Lung (tissue), 12 donors: ENCODE results near the gene NCOA5. TPM values are rescaled to one million over a fixed set of nuclear protein-coding genes. Genes with fewer than 3 reads are reported as not detected.

Experiments used
- ATAC-seq: fragments of 200-7000 bp; cut with Tn5 transposase; one replicate; pipeline ENCODE4 v1.9.1; 2020; ENCODE audit warnings: moderate number of reproducible peaks; ENCODE audit not compliant: insufficient read depth, low FRiP score
- DNase-seq, 3 donors: peaks; one replicate each; pipeline ENCODE4 v3.0.0-alpha.2; 2013 to 2017
- H3K27ac ChIP-seq, 2 donors: one replicate each; pipeline ENCODE4 v1.5.1; 2013; ENCODE audit warnings: mild to moderate bottlenecking in 2 of 2, moderate library complexity in 2 of 2, control low read depth in 1 of 2, inconsistent platforms in 1 of 2, low read depth in 1 of 2, low read length in 1 of 2
- H3K27me3 ChIP-seq, 3 donors: one replicate each; pipeline ENCODE4 v1.5.1; 2013; ENCODE audit warnings: low read length in 2 of 3; ENCODE audit not compliant: control insufficient read depth in 3 of 3, insufficient read depth in 3 of 3
- H3K36me3 ChIP-seq, 4 donors: one replicate each; pipeline ENCODE4 v1.5.1; 2013; ENCODE audit warnings: low read length in 4 of 4, mild to moderate bottlenecking in 1 of 4, moderate library complexity in 1 of 4; ENCODE audit not compliant: control insufficient read depth in 4 of 4, insufficient read depth in 4 of 4
- H3K4me1 ChIP-seq, 5 donors: one replicate each; pipeline ENCODE4 v1.5.1; 2013; ENCODE audit warnings: low read length in 5 of 5, mild to moderate bottlenecking in 2 of 5, moderate library complexity in 1 of 5; ENCODE audit not compliant: control insufficient read depth in 5 of 5, insufficient read depth in 5 of 5
- H3K4me3 ChIP-seq: one replicate; pipeline ENCODE4 v1.5.1; 2013; ENCODE audit warnings: mild to moderate bottlenecking, control low read depth, moderate library complexity
- H3K9ac ChIP-seq, 2 donors: one replicate each; pipeline ENCODE4 v1.5.1; 2013; ENCODE audit warnings: low read length in 2 of 2, control low read depth in 1 of 2; ENCODE audit not compliant: insufficient read depth in 1 of 2
- H3K9me3 ChIP-seq, 4 donors: one replicate each; pipeline ENCODE4 v1.5.1; 2013; ENCODE audit warnings: low read length in 3 of 4, mild to moderate bottlenecking in 1 of 4, moderate library complexity in 1 of 4; ENCODE audit not compliant: control insufficient read depth in 4 of 4, insufficient read depth in 3 of 4
- WGBS, 2 donors: extraction: QIAGEN DNeasy Blood & Tissue Kit; methylation state at CpG; one replicate each; pipeline ENCODE4 v1.1.7; 2013; 5-methylcytosine and 5-hydroxymethylcytosine counted together
- polyA plus RNA-seq, 2 donors: library from polyadenylated mRNA; stranded (reverse); fragments of 200-250 nt; gene quantifications; one replicate each; pipeline ENCODE4 v1.2.1, GENCODE V29; 2013
- total RNA-seq, 2 donors: library from RNA; depleted of rRNA in 1 of 2; stranded (reverse); fragments of >200 nt in 1 of 2; gene quantifications; one replicate each; pipeline ENCODE4 v1.2.1, GENCODE V29; 2014 to 2021
- TF ChIP-seq, protein P1 (sequence below): IDR thresholded peaks from 2 replicates; pipeline ENCODE4 v1.5.1; 2012; ENCODE audit warnings: mild to moderate bottlenecking; ENCODE audit errors: control extremely low read depth, extremely low read depth
- donor health status: control.
- donor health status: control.
- donor health status: Bipolar disorder and iron deficiency.
- donor health status: healthy.
- donor health status: DM: yes; HTN: yes; CAD: no.

The NCOA5 gene
- total and polyA plus RNA-seq, 4 donors = 11.1 to 24.2 (median 15.1) TPM

GRCh38 chr20:46025376-46025783 lies 64.4 kb downstream of the NCOA5 start:
- ATAC-seq (no peak), DNase-seq (no peak)
- no peak overlapping the region for H3K4me3 ChIP-seq
- no peak overlapping the region for H3K27ac ChIP-seq
- peaks cover 0 to 5% (median 0%) of the 10 kb centered on the region in 4 donors for H3K9me3 ChIP-seq
- H3K27me3 ChIP-seq = peaks cover 12 to 42% (median 19%) of the 10 kb centered on the region in 3 donors
- H3K4me1 ChIP-seq = peaks cover 0 to 3% (median 0%) of the 10 kb centered on the region in 5 donors
- TF ChIP-seq, protein P1, sequence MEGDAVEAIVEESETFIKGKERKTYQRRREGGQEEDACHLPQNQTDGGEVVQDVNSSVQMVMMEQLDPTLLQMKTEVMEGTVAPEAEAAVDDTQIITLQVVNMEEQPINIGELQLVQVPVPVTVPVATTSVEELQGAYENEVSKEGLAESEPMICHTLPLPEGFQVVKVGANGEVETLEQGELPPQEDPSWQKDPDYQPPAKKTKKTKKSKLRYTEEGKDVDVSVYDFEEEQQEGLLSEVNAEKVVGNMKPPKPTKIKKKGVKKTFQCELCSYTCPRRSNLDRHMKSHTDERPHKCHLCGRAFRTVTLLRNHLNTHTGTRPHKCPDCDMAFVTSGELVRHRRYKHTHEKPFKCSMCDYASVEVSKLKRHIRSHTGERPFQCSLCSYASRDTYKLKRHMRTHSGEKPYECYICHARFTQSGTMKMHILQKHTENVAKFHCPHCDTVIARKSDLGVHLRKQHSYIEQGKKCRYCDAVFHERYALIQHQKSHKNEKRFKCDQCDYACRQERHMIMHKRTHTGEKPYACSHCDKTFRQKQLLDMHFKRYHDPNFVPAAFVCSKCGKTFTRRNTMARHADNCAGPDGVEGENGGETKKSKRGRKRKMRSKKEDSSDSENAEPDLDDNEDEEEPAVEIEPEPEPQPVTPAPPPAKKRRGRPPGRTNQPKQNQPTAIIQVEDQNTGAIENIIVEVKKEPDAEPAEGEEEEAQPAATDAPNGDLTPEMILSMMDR = no peak
- H3K36me3 ChIP-seq = no peaks in the 10 kb centered on the region
- no peak overlapping the region for H3K9ac ChIP-seq
- 63 to 68% methylated on average over 10 of the region's 10 CpGs for WGBS, 2 donors

- H3K36me3 ChIP-seq = no peaks in the 10 kb centered on the region
- H3K4me1 ChIP-seq = peaks cover 0 to 3% (median 0%) of the 10 kb centered on the region in 5 donors
- peaks cover 9 to 35% (median 17%) of the 10 kb centered on the region in 3 donors for H3K27me3 ChIP-seq
- H3K9ac ChIP-seq = no peak overlapping the region
- peaks cover 0 to 3% (median 0%) of the 10 kb centered on the region in 4 donors for H3K9me3 ChIP-seq
- no peak for ATAC-seq
- H3K27ac ChIP-seq = no peak overlapping the region
- 68 to 78% methylated on average over 4 of the region's 4 CpGs for WGBS, 2 donors
- no peak overlapping the region for H3K4me3 ChIP-seq
- TF ChIP-seq, protein P1 = no peak
- no peak for DNase-seq
Measured at GRCh38 chr20:46023999-46024398, 65.8 kb downstream of the NCOA5 start.

DNA sequence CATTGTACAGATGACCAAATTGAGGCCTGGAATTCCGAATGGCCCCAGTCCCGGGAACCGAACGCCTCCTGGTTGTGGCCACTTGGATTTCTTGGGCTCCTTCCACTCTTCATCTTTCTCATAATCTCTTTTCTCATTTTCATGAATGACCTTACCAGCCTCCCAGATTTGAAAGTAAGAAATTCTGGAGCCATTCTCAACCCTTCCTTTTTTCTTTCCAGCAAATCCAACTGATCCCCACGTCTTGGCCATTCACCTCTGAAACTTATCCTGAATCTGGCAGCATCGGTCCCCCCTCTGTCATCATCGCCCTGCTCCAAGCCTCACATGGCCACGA lies 66.6 kb downstream of the NCOA5 start:
- DNase-seq = no peak
- 35 to 36% methylated on average over 8 of the region's 8 CpGs for WGBS, 2 donors
- Histone ChIP-seq H3K4me1 (peaks cover 0 to 3% (median 0%) of the 10 kb centered on the region in 5 donors), H3K36me3 (no peaks in the 10 kb centered on the region), H3K4me3 (no peak overlapping the region), H3K9ac (no peak overlapping the region), H3K9me3 (peaks cover 0 to 3% (median 0%) of the 10 kb centered on the region in 4 donors), H3K27ac (no peak overlapping the region), H3K27me3 (peaks cover 8 to 34% (median 12%) of the 10 kb centered on the region in 3 donors)
- ATAC-seq = no peak
- TF ChIP-seq, protein P1 = no peak
